ENCODE measurements around the gene RARRES1.

Gene RARRES1

GRCh38 chr3:158731938-158732855 is at the start of gene RARRES1:
Gene RARRES1, minus strand, starts transcription at chr3:158732457. Its CDS starts 42 bp downstream, at chr3:158732415.
- peak; percentile 10 for DNase-seq

GRCh38 chr3:158781849-158782248 is 49.6 kb upstream of the RARRES1 start:
- DNase-seq, result no peak

- DNase-seq, result no peak
Observed at GRCh38 chr3:158781191-158781590, 48.9 kb upstream of the RARRES1 start.

- no peak for DNase-seq
Observed at GRCh38 chr3:158780766-158781165, 48.5 kb upstream of the RARRES1 start.

GRCh38 chr3:158777161-158777873 is 45.1 kb upstream of the RARRES1 start:
- no peak for DNase-seq

- DNase-seq, result no peak
Observed at GRCh38 chr3:158776531-158776930, 44.3 kb upstream of the RARRES1 start.

GRCh38 chr3:158775426-158776410 is 43.5 kb upstream of the RARRES1 start:
- no peak for DNase-seq

GRCh38 chr3:158774965-158775364 is 42.7 kb upstream of the RARRES1 start:
- DNase-seq, result no peak

GRCh38 chr3:158773845-158774830 is 41.9 kb upstream of the RARRES1 start:
- DNase-seq, result no peak

GRCh38 chr3:158773166-158773565 is 40.9 kb upstream of the RARRES1 start:
- no peak for DNase-seq

- DNase-seq, result no peak
Observed at GRCh38 chr3:158771982-158772381, 39.7 kb upstream of the RARRES1 start.

GRCh38 chr3:158771577-158771976 is 39.3 kb upstream of the RARRES1 start:
- DNase-seq, result no peak

GRCh38 chr3:158770741-158771350 is 38.6 kb upstream of the RARRES1 start:
- DNase-seq, result no peak

- no peak for DNase-seq
Observed at GRCh38 chr3:158769952-158770740, 37.9 kb upstream of the RARRES1 start.

GRCh38 chr3:158769549-158769948 is 37.3 kb upstream of the RARRES1 start:
- DNase-seq, result no peak

GRCh38 chr3:158768881-158769543 is 36.8 kb upstream of the RARRES1 start:
- DNase-seq, result no peak

GRCh38 chr3:158768361-158768787 is 36.1 kb upstream of the RARRES1 start:
- DNase-seq, result no peak

GRCh38 chr3:158766364-158766763 is 34.1 kb upstream of the RARRES1 start:
- DNase-seq, result no peak

GRCh38 chr3:158765518-158766205 is 33.4 kb upstream of the RARRES1 start:
- DNase-seq, result no peak

Data from activated CD4-positive, alpha-beta T cell treated with anti-CD3 and anti-CD28 coated beads, Interleukin-2, amount 50 U/mL, for 1 hour (primary cell).